GM04504 (cell line): ENCODE results near the gene FLT1.

Experiments
- DNase-seq: peaks from one replicate; pipeline ENCODE4 v3.0.0-alpha.2; 2012; ENCODE audit warnings: low read depth

Gene FLT1, protein sequence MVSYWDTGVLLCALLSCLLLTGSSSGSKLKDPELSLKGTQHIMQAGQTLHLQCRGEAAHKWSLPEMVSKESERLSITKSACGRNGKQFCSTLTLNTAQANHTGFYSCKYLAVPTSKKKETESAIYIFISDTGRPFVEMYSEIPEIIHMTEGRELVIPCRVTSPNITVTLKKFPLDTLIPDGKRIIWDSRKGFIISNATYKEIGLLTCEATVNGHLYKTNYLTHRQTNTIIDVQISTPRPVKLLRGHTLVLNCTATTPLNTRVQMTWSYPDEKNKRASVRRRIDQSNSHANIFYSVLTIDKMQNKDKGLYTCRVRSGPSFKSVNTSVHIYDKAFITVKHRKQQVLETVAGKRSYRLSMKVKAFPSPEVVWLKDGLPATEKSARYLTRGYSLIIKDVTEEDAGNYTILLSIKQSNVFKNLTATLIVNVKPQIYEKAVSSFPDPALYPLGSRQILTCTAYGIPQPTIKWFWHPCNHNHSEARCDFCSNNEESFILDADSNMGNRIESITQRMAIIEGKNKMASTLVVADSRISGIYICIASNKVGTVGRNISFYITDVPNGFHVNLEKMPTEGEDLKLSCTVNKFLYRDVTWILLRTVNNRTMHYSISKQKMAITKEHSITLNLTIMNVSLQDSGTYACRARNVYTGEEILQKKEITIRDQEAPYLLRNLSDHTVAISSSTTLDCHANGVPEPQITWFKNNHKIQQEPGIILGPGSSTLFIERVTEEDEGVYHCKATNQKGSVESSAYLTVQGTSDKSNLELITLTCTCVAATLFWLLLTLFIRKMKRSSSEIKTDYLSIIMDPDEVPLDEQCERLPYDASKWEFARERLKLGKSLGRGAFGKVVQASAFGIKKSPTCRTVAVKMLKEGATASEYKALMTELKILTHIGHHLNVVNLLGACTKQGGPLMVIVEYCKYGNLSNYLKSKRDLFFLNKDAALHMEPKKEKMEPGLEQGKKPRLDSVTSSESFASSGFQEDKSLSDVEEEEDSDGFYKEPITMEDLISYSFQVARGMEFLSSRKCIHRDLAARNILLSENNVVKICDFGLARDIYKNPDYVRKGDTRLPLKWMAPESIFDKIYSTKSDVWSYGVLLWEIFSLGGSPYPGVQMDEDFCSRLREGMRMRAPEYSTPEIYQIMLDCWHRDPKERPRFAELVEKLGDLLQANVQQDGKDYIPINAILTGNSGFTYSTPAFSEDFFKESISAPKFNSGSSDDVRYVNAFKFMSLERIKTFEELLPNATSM (N-terminal part only)

GRCh38 chr13:28494778-28495537 lies at the start of gene FLT1:
FLT1 (minus strand) TSS chr13:28495128; CDS start chr13:28494843, 285 bp downstream.
- DNase-seq: no peak

- DNase-seq: no peak
These were observed 49.1 kb upstream of the FLT1 start for GRCh38 chr13:28544026-28544425.

- no peak for DNase-seq
These were observed 47.9 kb upstream of the FLT1 start for GRCh38 chr13:28542804-28543203.

DNA sequence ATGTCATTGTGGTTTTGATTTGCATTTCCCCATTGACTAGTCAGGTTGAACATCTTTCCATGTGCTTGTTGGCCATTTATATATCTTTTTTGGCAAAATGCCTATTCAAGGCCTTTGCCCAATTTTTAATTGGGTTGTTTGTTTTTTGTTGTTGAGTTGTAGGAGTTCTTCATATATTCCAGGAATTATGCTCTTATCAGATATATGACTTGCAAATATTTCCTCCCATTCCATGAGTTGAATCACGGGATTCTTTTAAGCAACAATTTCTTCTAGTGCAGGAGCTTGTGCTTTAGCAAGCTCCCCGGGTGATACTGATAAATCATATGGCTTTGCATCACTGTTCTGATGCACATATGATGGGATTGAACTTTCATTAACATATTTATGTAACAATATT lies 47.0 kb upstream of the FLT1 start:
- no peak for DNase-seq

- DNase-seq: no peak
These were observed 45.7 kb upstream of the FLT1 start for GRCh38 chr13:28540612-28541011.

GRCh38 chr13:28539625-28540286 lies 44.8 kb upstream of the FLT1 start:
- DNase-seq: no peak

DNA sequence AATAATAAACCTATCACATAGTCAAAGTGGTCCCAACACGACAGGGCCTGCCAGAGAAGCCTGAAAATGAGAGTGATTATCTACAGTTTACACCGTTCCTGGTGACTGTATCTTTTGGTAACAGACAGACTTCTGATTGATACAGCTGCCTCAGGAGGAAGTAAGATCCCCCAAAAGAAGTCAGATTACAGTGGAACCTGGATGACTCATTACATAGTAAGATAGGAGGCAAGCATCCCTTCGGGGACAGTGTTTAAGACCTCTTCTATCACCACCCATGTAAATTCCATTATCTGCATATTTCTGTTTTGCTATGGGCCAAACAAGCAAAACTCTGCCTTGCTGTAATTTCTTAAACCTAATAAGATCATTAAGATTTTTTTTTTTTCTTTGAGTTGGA lies 44.0 kb upstream of the FLT1 start:
- no peak for DNase-seq

- DNase-seq: no peak
These were observed 42.2 kb upstream of the FLT1 start for GRCh38 chr13:28537171-28537570.

DNA sequence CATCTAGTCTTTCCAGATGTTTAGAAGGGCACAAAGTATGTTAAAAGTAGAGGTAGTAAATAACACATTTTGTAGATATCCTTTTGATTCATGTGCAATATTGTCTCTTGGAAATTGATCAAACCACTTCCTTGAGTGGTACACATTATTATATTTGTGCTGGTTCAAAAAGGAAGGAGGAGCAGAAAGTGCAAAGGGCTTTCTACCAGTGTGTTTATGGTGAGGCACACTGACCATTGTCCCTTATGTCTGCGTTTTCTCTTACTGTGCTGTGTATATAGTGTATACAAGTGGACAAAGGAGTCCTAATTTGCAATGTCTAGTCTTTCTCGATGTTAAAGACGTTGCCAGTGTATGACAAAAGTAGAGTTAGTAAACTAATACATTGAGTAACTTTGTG lies 41.4 kb upstream of the FLT1 start:
- DNase-seq: no peak

- no peak for DNase-seq
These were observed 40.8 kb upstream of the FLT1 start for GRCh38 chr13:28535734-28536133.

GRCh38 chr13:28534801-28535200 lies 39.9 kb upstream of the FLT1 start:
- no peak for DNase-seq

GRCh38 chr13:28534210-28534609 lies 39.3 kb upstream of the FLT1 start:
- no peak for DNase-seq

DNA sequence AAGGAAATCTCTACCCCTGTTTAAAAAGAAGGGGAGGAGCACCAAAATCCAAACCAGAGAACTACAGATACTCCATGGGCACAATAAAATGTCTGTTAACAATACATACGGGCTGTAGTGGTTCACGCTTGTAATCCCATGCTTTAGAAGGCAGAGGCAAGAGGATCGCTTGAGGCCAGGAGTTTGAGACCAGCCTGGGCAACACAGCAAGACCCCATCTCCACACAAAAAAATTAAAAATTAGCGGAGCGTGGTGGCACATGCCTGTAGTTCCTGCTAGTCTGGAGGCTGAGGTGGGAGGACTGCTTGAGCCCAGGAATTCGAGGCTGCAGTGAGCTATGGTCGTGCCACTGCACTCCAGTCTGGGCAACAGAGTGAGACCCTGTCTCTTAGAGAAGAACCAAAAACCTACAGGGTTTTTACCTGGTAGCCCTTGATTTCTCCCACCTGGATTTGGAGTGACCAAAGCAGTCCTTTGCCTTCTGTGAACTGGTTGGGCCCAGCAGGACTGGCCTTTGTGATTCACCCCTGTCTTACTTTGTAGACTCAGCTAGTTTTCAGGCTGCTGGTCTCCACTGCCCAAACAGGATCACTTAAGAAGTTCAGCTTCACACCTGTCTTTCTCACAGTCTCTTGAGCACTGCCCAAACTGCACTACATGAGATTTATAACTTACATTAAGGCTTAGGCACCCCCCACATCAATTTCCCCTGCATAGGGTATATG lies 38.7 kb upstream of the FLT1 start:
- no peak for DNase-seq

- no peak for DNase-seq
These were observed 38.2 kb upstream of the FLT1 start for GRCh38 chr13:28533125-28533436.

DNA sequence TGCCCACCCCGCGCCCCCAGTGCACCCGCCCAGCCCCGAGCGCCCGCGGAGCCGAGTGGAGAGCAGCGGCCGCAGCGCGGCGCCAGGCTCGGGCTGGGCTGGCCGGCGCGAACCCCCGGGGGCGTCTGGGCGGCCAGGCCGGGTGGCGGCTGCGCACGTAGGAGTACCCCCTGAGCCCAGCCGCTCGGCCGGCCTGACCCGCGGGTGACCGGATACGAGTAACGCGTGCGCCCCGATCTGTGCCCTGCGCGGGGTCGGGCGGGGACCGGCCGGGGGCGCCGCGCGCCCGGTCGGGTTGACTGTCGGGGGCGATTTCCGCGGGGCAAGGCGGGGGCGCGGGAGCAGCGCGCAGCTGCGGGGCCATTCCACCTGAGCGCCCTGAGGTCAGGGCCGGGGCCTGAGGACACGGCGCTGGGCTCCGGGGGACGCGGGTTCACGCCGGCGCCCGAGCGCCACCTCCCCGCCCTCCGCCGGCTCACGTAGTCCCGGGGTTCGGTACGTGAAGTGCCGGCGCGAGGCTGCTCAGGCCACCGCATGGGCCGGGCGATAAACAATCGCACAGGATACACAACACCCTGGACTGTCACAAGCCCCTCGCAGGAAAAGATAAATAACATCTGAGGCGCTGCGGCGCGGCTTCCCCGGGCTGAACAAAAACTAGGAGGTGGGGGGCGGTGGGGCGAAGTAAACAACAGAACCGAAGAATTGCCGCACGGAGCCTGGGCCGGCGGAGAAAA lies 37.6 kb upstream of the FLT1 start:
- DNase-seq: no peak

- DNase-seq: no peak
These were observed 37.0 kb upstream of the FLT1 start for GRCh38 chr13:28531845-28532387.

- no peak for DNase-seq
These were observed 36.3 kb upstream of the FLT1 start for GRCh38 chr13:28531077-28531844.

DNA sequence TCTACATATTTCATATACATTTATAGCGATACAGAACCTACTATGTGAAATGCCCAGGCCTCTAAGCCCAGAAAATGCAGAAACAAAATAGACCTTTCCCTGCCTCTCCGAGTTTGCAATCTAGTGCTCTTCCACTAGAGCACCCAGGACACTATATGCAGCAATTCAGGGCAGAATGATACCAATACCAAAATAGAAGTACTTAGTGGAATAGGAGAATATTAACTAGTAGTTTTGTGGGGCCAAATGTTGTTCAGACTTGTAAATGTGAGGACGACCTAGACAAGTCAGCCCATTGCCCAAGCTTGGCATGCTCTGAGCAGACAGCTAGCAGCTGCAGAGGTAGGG lies 35.8 kb upstream of the FLT1 start:
- DNase-seq: no peak

DNA sequence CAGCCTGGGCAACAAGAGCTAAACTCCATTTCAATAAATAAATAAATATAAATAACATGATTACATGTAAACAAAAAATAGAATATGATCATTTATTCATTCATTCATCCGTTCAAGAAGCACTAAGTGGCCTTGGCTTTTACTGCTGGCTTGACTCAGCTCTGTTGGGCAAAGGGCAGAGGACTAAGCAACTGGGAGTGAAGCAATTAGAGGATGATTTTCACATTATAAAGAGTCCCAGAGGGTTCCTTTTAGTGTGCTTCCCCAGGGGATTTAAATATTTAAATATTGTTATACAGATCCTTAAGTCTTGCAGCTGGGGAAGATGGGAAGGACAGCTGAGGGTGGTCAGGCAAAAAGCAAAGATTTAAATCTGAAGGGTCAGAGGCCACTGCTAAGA lies 34.9 kb upstream of the FLT1 start:
- DNase-seq: no peak
